Measurements from ENCODE around the gene KLHL15.
"Not testable (repeated sequence)": the region's sequence is repeated elsewhere in the genome, so short reads cannot be mapped to it uniquely, and the experiment has no call there.

The KLHL15 gene

DNA sequence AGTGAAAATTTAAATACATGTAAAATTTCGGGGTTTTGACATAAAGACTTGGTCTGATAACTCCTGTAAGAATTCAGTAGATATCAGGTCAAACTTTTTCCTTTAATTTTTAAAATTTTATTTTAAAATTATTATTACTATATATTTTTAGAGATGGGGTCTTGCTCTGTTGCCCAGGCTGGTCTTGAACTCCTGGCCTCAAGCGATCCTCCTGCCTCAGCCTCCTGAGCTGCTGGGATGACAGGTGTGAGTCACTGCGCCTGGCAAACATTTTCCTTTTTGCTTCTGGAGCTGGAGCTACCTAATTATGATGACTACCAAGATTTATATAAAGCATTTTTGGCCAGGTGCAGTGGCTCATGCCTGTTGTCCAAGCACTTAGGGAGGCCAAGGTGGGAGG, 37.3 kb downstream of the KLHL15 start:
- H3K4me1 ChIP-seq (ENCODE audit: control insufficient read depth, insufficient read depth, low read length), result no peaks in the 10 kb centered on the region
- H3K27ac ChIP-seq (ENCODE audit: low read length), result no peak overlapping the region
- H3K27me3 ChIP-seq (ENCODE audit: control insufficient read depth in 1 of 2, insufficient read depth in 2 of 2, low read length in 2 of 2), result no peaks in the 10 kb centered on the region
- H3K36me3 ChIP-seq (ENCODE audit: control insufficient read depth in 2 of 2, insufficient read depth in 2 of 2, low read length in 2 of 2), result peaks cover 2 to 12% of the 10 kb centered on the region in 2 donors
- no peak overlapping the region for H3K9ac ChIP-seq (ENCODE audit: low read length in 2 of 2)
- no peaks in the 10 kb centered on the region for H3K9me3 ChIP-seq (ENCODE audit: control insufficient read depth in 2 of 2, low read length in 2 of 2)
- H3K4me3 ChIP-seq (ENCODE audit: low read length in 2 of 2), result no peak overlapping the region

DNA sequence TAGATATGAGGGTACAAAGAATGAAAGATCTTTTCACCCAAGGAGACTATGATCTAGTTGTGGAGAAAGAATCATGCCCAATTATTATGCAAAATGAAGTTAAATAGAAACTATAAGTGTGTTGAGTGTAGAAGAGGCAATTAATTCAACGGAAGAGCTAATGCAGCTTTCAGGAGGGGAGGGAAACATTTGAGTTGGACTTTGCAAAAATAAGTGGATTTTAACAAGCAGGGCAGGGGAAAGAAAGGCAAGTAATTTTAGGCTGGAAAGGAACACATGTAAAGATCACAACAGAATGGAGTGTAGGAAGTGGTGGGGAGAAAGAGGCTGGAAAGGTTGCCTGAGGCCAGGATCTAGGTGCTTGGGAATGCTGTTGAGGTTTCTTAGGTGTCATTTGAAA, 44.1 kb downstream of the KLHL15 start:
- Histone ChIP-seq H3K27me3 (ENCODE audit: control insufficient read depth in 1 of 2, insufficient read depth in 2 of 2, low read length in 2 of 2) (peaks cover 0 to 2% of the 10 kb centered on the region in 2 donors), H3K4me3 (ENCODE audit: low read length in 2 of 2) (no peak overlapping the region), H3K9ac (ENCODE audit: low read length in 2 of 2) (no peak overlapping the region), H3K4me1 (ENCODE audit: control insufficient read depth, insufficient read depth, low read length) (peaks cover 8% of the 10 kb centered on the region), H3K36me3 (ENCODE audit: control insufficient read depth in 2 of 2, insufficient read depth in 2 of 2, low read length in 2 of 2) (peaks cover under 1 to 3% of the 10 kb centered on the region in 2 donors), H3K27ac (ENCODE audit: low read length) (no peak overlapping the region), H3K9me3 (ENCODE audit: control insufficient read depth in 2 of 2, low read length in 2 of 2) (peaks cover 0 to 2% of the 10 kb centered on the region in 2 donors)

DNA sequence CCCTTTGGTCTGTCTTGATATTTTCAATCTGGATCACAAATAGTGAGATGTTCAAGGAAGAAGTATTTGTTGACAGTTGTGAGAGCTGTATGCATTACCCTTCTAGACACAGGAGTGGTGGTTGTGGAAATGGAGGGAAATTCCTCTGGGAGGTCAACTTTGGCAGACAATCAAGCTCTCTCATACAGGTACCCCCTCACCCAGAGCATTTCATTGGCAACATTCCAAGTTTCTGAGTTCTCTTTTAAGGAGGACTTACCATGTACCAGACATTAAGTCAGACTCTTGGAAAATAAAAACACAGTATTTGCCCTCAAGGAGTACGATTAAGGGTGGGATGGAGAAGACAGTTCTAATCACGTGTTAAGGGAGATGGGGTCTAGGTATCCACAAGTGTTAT, 45.3 kb downstream of the KLHL15 start:
- Histone ChIP-seq H3K4me1 (ENCODE audit: control insufficient read depth, insufficient read depth, low read length) (peaks cover 8% of the 10 kb centered on the region), H3K9ac (ENCODE audit: low read length in 2 of 2) (no peak overlapping the region), H3K27ac (ENCODE audit: low read length) (no peak overlapping the region), H3K27me3 (ENCODE audit: control insufficient read depth in 1 of 2, insufficient read depth in 2 of 2, low read length in 2 of 2) (peaks cover 0 to 4% of the 10 kb centered on the region in 2 donors), H3K4me3 (ENCODE audit: low read length in 2 of 2) (no peak overlapping the region), H3K36me3 (ENCODE audit: control insufficient read depth in 2 of 2, insufficient read depth in 2 of 2, low read length in 2 of 2) (no peaks in the 10 kb centered on the region), H3K9me3 (ENCODE audit: control insufficient read depth in 2 of 2, low read length in 2 of 2) (peaks cover 0 to 2% of the 10 kb centered on the region in 2 donors)

DNA sequence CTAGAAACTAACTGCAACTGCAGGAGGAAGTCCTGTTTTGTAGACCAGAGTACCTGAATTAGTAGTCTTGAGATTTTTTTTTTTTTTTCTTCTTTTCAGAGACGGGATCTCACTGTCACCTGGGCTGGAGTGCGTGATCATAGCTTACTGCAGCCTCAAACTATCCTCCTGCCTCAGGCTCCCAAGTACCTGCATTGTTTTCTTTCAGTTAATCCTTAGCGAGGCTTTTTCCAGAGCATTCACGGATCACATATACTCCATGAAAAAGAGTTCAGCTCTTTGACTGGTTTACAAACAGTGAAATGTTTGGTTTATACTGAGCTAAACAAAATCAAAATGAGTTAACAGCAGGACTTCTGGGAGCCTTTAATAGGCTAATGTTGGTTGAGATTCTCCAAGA, 45.8 kb downstream of the KLHL15 start:
- no peak overlapping the region for H3K4me3 ChIP-seq (ENCODE audit: low read length in 2 of 2)
- H3K9me3 ChIP-seq (ENCODE audit: control insufficient read depth in 2 of 2, low read length in 2 of 2), result peaks cover 0 to 2% of the 10 kb centered on the region in 2 donors
- H3K4me1 ChIP-seq (ENCODE audit: control insufficient read depth, insufficient read depth, low read length), result peaks cover 8% of the 10 kb centered on the region
- H3K36me3 ChIP-seq (ENCODE audit: control insufficient read depth in 2 of 2, insufficient read depth in 2 of 2, low read length in 2 of 2), result no peaks in the 10 kb centered on the region
- H3K27ac ChIP-seq (ENCODE audit: low read length), result no peak overlapping the region
- H3K27me3 ChIP-seq (ENCODE audit: control insufficient read depth in 1 of 2, insufficient read depth in 2 of 2, low read length in 2 of 2), result peaks cover 0 to 4% of the 10 kb centered on the region in 2 donors
- no peak overlapping the region for H3K9ac ChIP-seq (ENCODE audit: low read length in 2 of 2)

DNA sequence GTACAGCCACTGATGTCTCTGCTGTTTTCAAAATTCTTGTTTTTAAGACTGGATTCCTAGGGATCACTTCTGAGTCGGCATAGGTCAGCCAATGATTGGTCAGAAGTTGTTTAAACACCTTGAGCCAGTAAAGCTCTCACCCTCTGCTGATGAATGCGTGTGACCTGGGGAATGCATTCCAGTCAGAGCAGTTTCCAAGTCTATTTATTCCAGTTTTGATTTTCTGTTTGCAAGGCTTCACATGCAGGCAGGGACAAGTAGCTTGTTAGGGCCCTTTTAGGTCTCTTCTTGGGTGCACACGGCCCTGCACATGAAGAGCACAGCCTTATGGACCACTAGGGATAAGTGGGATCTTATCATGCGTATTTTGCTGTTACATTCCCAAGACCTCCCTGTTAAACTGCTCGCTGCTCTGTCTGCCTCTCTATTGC, 47.0 kb downstream of the KLHL15 start:
- peaks cover 0 to 4% of the 10 kb centered on the region in 2 donors for H3K27me3 ChIP-seq (ENCODE audit: control insufficient read depth in 1 of 2, insufficient read depth in 2 of 2, low read length in 2 of 2)
- no peaks in the 10 kb centered on the region for H3K36me3 ChIP-seq (ENCODE audit: control insufficient read depth in 2 of 2, insufficient read depth in 2 of 2, low read length in 2 of 2)
- no peak overlapping the region for H3K27ac ChIP-seq (ENCODE audit: low read length)
- peaks cover 0 to 2% of the 10 kb centered on the region in 2 donors for H3K9me3 ChIP-seq (ENCODE audit: control insufficient read depth in 2 of 2, low read length in 2 of 2)
- H3K4me3 ChIP-seq (ENCODE audit: low read length in 2 of 2), result no peak overlapping the region
- peaks cover 8% of the 10 kb centered on the region for H3K4me1 ChIP-seq (ENCODE audit: control insufficient read depth, insufficient read depth, low read length)
- no peak overlapping the region for H3K9ac ChIP-seq (ENCODE audit: low read length in 2 of 2)

DNA sequence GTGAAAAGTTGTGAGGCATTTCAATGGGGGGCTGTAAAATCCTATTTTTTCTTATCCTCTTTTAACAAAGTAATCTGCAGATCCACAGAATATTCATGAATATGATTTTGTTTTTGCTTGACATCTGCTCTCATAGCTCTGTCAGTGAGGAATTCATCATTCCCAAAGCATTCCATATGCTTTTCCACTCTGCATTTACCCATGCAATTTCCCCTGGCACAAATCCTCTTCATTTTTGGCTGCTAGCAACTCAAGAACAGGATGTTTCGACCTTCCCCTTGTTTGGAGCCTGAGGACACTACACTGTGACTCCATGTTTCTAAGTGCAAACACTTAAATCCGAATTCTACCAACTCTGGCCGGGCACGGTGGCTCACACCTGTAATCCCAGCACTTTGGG, 48.5 kb downstream of the KLHL15 start:
- H3K27me3 ChIP-seq (ENCODE audit: control insufficient read depth in 1 of 2, insufficient read depth in 2 of 2, low read length in 2 of 2), result peaks cover 0 to 4% of the 10 kb centered on the region in 2 donors
- no peak overlapping the region for H3K9ac ChIP-seq (ENCODE audit: low read length in 2 of 2)
- H3K4me1 ChIP-seq (ENCODE audit: control insufficient read depth, insufficient read depth, low read length), result peaks cover 8% of the 10 kb centered on the region
- no peaks in the 10 kb centered on the region for H3K36me3 ChIP-seq (ENCODE audit: control insufficient read depth in 2 of 2, insufficient read depth in 2 of 2, low read length in 2 of 2)
- H3K9me3 ChIP-seq (ENCODE audit: control insufficient read depth in 2 of 2, low read length in 2 of 2), result peaks cover 0 to 2% of the 10 kb centered on the region in 2 donors
- no peak overlapping the region for H3K27ac ChIP-seq (ENCODE audit: low read length)
- no peak overlapping the region for H3K4me3 ChIP-seq (ENCODE audit: low read length in 2 of 2)

DNA sequence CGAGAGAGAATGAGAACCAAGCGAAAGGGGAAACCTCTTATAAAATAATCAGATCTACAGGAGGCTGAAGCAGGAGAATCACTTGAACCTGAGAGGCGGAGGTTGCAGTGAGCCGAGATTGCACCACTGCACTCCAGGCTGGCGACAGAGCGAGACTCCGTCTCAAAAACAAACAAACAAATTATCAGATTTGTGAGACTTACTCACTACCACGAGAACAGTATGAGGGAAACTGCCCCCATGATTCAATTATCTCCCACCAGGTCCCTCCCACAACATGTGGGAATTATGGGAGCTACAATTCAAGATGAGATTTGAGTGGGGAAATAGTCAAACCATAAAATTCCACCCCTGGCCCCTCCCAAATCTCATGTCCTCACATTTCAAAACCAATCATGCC, 61.4 kb downstream of the KLHL15 start:
- H3K36me3 ChIP-seq (ENCODE audit: control insufficient read depth in 2 of 2, insufficient read depth in 2 of 2, low read length in 2 of 2); H3K4me1 ChIP-seq (ENCODE audit: control insufficient read depth, insufficient read depth, low read length); H3K4me3 ChIP-seq (ENCODE audit: low read length in 2 of 2); H3K9me3 ChIP-seq (ENCODE audit: control insufficient read depth in 2 of 2, low read length in 2 of 2); H3K27ac ChIP-seq (ENCODE audit: low read length); H3K27me3 ChIP-seq (ENCODE audit: control insufficient read depth in 1 of 2, insufficient read depth in 2 of 2, low read length in 2 of 2); H3K9ac ChIP-seq (ENCODE audit: low read length in 2 of 2): not testable (repeated sequence)

DNA sequence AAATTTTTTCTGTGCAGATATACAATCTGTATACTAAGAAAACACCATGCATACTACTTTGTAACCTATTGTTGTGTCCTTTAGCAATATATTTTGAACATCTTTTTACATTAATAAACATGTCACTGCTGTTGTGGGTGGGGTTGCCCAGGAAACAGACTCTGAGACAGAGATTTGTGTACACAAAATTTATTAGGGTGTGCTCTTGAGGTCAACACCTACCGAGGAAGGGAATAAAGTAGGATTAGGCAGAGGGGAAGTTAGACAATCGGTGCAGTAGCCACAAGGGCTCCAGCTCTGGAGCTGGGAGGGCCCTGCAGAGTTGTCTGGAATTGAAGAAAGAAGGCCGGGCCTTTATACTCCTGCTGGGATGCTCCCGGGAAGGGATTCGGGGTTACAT, 62.8 kb downstream of the KLHL15 start:
- Histone ChIP-seq H3K4me3 (ENCODE audit: low read length in 2 of 2) (no peak overlapping the region), H3K27me3 (ENCODE audit: control insufficient read depth in 1 of 2, insufficient read depth in 2 of 2, low read length in 2 of 2) (peaks cover 0 to 5% of the 10 kb centered on the region in 2 donors), H3K36me3 (ENCODE audit: control insufficient read depth in 2 of 2, insufficient read depth in 2 of 2, low read length in 2 of 2) (no peaks in the 10 kb centered on the region), H3K4me1 (ENCODE audit: control insufficient read depth, insufficient read depth, low read length) (no peaks in the 10 kb centered on the region), H3K27ac (ENCODE audit: low read length) (no peak overlapping the region), H3K9ac (ENCODE audit: low read length in 2 of 2) (no peak overlapping the region), H3K9me3 (ENCODE audit: control insufficient read depth in 2 of 2, low read length in 2 of 2) (no peaks in the 10 kb centered on the region)

DNA sequence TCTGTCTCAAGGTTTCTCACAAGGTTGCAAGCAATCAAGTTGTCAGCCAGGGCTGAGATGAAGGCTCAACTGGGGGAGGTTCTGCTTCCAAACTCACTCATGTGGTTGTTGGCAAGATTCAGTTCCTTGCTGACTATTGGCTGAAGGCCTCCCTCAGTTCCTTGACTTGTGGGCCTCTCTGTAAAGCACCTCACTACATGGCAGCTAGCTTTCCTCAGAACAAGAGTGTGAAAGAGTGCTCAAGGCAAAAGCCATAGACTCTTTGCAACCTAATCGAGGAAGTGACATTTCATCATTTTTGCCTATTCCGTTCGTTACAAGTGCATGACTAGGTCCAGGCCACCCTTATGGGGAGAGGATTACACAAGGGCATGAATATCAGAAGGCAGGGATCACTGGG, 67.2 kb downstream of the KLHL15 start:
- Histone ChIP-seq H3K4me1 (ENCODE audit: control insufficient read depth, insufficient read depth, low read length) (no peaks in the 10 kb centered on the region), H3K9me3 (ENCODE audit: control insufficient read depth in 2 of 2, low read length in 2 of 2) (no peaks in the 10 kb centered on the region), H3K9ac (ENCODE audit: low read length in 2 of 2) (no peak overlapping the region), H3K36me3 (ENCODE audit: control insufficient read depth in 2 of 2, insufficient read depth in 2 of 2, low read length in 2 of 2) (no peaks in the 10 kb centered on the region), H3K27me3 (ENCODE audit: control insufficient read depth in 1 of 2, insufficient read depth in 2 of 2, low read length in 2 of 2) (peaks cover 0 to 5% of the 10 kb centered on the region in 2 donors), H3K4me3 (ENCODE audit: low read length in 2 of 2) (no peak overlapping the region), H3K27ac (ENCODE audit: low read length) (no peak overlapping the region)

DNA sequence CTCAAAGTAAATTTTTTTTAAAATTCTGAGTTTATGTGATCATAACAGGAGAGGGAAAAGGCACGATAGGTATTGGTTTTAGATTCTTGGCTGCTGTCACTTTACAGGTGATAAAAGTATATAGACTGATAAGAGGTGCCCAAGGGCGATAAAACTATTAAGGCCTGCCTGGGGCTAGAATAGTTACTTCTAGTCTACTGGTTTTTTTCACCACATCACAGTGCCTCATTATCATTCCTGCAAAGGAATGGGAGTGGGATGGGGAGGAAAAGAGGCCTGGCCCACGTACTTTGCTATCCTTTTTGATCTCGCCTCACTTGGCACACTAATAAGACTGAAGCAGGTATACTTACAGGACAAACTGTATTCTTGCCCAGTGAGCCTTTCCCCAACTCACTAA, 72.6 kb downstream of the KLHL15 start:
- no peak overlapping the region for H3K9ac ChIP-seq (ENCODE audit: low read length in 2 of 2)
- no peak overlapping the region for H3K4me3 ChIP-seq (ENCODE audit: low read length in 2 of 2)
- no peaks in the 10 kb centered on the region for H3K9me3 ChIP-seq (ENCODE audit: control insufficient read depth in 2 of 2, low read length in 2 of 2)
- H3K27ac ChIP-seq (ENCODE audit: low read length), result no peak overlapping the region
- no peaks in the 10 kb centered on the region for H3K4me1 ChIP-seq (ENCODE audit: control insufficient read depth, insufficient read depth, low read length)
- H3K27me3 ChIP-seq (ENCODE audit: control insufficient read depth in 1 of 2, insufficient read depth in 2 of 2, low read length in 2 of 2), result no peaks in the 10 kb centered on the region
- no peaks in the 10 kb centered on the region for H3K36me3 ChIP-seq (ENCODE audit: control insufficient read depth in 2 of 2, insufficient read depth in 2 of 2, low read length in 2 of 2)

DNA sequence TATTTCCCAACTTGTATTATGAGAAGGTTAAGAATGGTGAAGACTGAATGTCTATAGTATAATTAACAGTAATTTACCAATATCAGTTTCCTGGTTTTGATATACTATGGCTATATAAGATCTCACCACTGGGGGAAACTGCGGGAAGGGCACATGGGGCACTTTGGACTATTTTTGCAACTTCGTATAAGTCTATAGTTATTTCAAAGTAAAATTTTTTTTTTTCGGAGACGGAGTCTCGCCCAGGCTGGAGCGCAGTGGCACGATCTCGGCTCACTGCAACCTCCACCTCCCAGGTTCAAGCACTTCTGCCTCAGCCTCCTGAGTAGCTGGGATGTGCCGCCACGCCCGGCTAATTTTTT, 73.1 kb downstream of the KLHL15 start:
- no peaks in the 10 kb centered on the region for H3K27me3 ChIP-seq (ENCODE audit: control insufficient read depth in 1 of 2, insufficient read depth in 2 of 2, low read length in 2 of 2)
- H3K27ac ChIP-seq (ENCODE audit: low read length), result no peak overlapping the region
- H3K4me3 ChIP-seq (ENCODE audit: low read length in 2 of 2), result no peak overlapping the region
- no peaks in the 10 kb centered on the region for H3K4me1 ChIP-seq (ENCODE audit: control insufficient read depth, insufficient read depth, low read length)
- no peaks in the 10 kb centered on the region for H3K36me3 ChIP-seq (ENCODE audit: control insufficient read depth in 2 of 2, insufficient read depth in 2 of 2, low read length in 2 of 2)
- H3K9ac ChIP-seq (ENCODE audit: low read length in 2 of 2), result no peak overlapping the region
- H3K9me3 ChIP-seq (ENCODE audit: control insufficient read depth in 2 of 2, low read length in 2 of 2), result no peaks in the 10 kb centered on the region

All from stomach smooth muscle (tissue), 2 donors.